ENCODE results near the gene PANX2. TPM values are rescaled to one million over a fixed set of nuclear protein-coding genes. Genes with fewer than 3 reads are reported as not detected.

PANX2 gene
- total RNA-seq, 1 experiment from 2014 or later, result 0.58 TPM

GRCh38 chr22:50189184-50189848 is 18.8 kb downstream of the PANX2 start:
- H3K27ac ChIP-seq, result no peak overlapping the region
- H3K9me3 ChIP-seq (replicated peaks), result no peaks in the 10 kb centered on the region
- H3K36me3 ChIP-seq, result peaks cover 47% of the 10 kb centered on the region
- H3K27me3 ChIP-seq (replicated peaks), result no peaks in the 10 kb centered on the region
- DNase-seq (ENCODE audit: low read depth in 1 of 2, low spot score in 2 of 2), result no peak
- peaks cover 44% of the 10 kb centered on the region for H3K4me1 ChIP-seq (replicated peaks)
- H3K4me3 ChIP-seq, result no peak overlapping the region

- H3K9me3 ChIP-seq (replicated peaks), result no peaks in the 10 kb centered on the region
- H3K27me3 ChIP-seq (replicated peaks), result no peaks in the 10 kb centered on the region
- DNase-seq (ENCODE audit: low read depth in 1 of 2, low spot score in 2 of 2), result no peak
- H3K4me1 ChIP-seq (replicated peaks), result peaks cover 44% of the 10 kb centered on the region
- H3K36me3 ChIP-seq, result peaks cover 52% of the 10 kb centered on the region
- peak overlapping the region; percentile 61 for H3K27ac ChIP-seq
- H3K4me3 ChIP-seq, result peak overlapping the region; percentile 42
Observed at GRCh38 chr22:50189849-50190181, 19.3 kb downstream of the PANX2 start.

GRCh38 chr22:50190182-50190940 is 19.8 kb downstream of the PANX2 start:
- peaks cover 55% of the 10 kb centered on the region for H3K36me3 ChIP-seq
- DNase-seq (ENCODE audit: low read depth in 1 of 2, low spot score in 2 of 2), result peak; percentile 86 to 88
- H3K9me3 ChIP-seq (replicated peaks), result no peaks in the 10 kb centered on the region
- H3K4me1 ChIP-seq (replicated peaks), result peaks cover 40% of the 10 kb centered on the region
- peak overlapping the region; percentile 61 for H3K27ac ChIP-seq
- peak overlapping the region; percentile 42 for H3K4me3 ChIP-seq
- no peaks in the 10 kb centered on the region for H3K27me3 ChIP-seq (replicated peaks)

- Histone ChIP-seq H3K27me3 (replicated peaks) (no peaks in the 10 kb centered on the region), H3K36me3 (peaks cover 59% of the 10 kb centered on the region), H3K4me3 (peak overlapping the region; percentile 42), H3K4me1 (replicated peaks) (peaks cover 38% of the 10 kb centered on the region), H3K9me3 (replicated peaks) (no peaks in the 10 kb centered on the region), H3K27ac (peak overlapping the region; percentile 61)
- no peak for DNase-seq (ENCODE audit: low read depth in 1 of 2, low spot score in 2 of 2)
Observed at GRCh38 chr22:50190941-50191741, 20.6 kb downstream of the PANX2 start.

- Histone ChIP-seq H3K9me3 (replicated peaks) (no peaks in the 10 kb centered on the region), H3K36me3 (peaks cover 65% of the 10 kb centered on the region), H3K4me3 (no peak overlapping the region), H3K27ac (no peak overlapping the region), H3K27me3 (replicated peaks) (no peaks in the 10 kb centered on the region), H3K4me1 (replicated peaks) (peaks cover 27% of the 10 kb centered on the region)
- DNase-seq (ENCODE audit: low read depth in 1 of 2, low spot score in 2 of 2), result no peak
Observed at GRCh38 chr22:50192436-50193204, 22.1 kb downstream of the PANX2 start.

GRCh38 chr22:50193621-50194020 is 23.1 kb downstream of the PANX2 start:
- Histone ChIP-seq H3K36me3 (peaks cover 68% of the 10 kb centered on the region), H3K4me1 (replicated peaks) (peaks cover 27% of the 10 kb centered on the region), H3K27me3 (replicated peaks) (no peaks in the 10 kb centered on the region), H3K4me3 (no peak overlapping the region), H3K9me3 (replicated peaks) (no peaks in the 10 kb centered on the region), H3K27ac (no peak overlapping the region)
- DNase-seq (ENCODE audit: low read depth in 1 of 2, low spot score in 2 of 2), result no peak

DNA sequence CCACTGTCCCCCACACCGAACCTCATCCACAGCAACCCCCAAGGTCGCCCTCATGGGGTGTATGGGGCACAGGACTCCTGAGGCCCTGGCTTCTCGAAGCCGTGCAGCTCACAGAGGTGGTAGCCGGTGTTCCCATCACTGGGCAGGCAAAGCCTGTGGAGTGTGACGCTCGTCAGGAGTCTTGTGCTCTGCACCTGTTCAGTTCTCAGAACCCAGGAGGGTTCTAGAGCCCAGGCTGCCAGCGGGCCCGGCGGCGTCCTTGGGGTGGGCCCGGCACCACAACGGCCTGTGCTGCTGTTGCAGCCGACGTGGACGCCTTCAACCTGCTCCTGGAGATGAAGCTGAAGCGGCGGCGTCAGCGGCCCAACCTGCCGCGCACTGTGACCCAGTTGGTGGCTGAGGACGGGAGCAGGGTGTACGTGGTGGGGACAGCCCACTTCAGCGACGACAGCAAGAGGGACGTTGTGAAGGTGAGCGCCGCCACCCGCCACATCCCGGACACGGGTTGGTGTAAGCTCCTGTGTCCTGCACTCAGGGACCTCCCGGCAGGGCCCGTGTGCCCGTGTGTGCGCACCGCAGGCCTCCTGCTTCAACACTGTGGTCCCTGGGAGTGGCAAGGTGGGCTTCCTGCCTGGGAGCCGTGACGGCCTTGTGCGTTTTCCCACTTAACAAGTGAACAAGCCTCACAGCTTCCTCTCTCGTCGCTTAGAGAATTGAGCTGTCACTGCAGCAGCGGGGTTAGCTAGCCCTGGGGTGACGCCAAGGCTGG is 23.7 kb downstream of the PANX2 start:
- Histone ChIP-seq H3K9me3 (replicated peaks) (no peaks in the 10 kb centered on the region), H3K27ac (no peak overlapping the region), H3K36me3 (peaks cover 66% of the 10 kb centered on the region), H3K4me1 (replicated peaks) (peaks cover 25% of the 10 kb centered on the region), H3K4me3 (no peak overlapping the region), H3K27me3 (replicated peaks) (no peaks in the 10 kb centered on the region)
- DNase-seq (ENCODE audit: low read depth in 1 of 2, low spot score in 2 of 2), result no peak

- Histone ChIP-seq H3K4me3 (no peak overlapping the region), H3K9me3 (replicated peaks) (no peaks in the 10 kb centered on the region; the same call in 1 of the 2 replicates), H3K4me1 (replicated peaks) (peaks cover 12% of the 10 kb centered on the region), H3K27ac (no peak overlapping the region), H3K27me3 (replicated peaks) (no peaks in the 10 kb centered on the region), H3K36me3 (peaks cover 68% of the 10 kb centered on the region)
- no peak for DNase-seq (ENCODE audit: low read depth in 1 of 2, low spot score in 2 of 2)
Observed at GRCh38 chr22:50196256-50196655, 25.7 kb downstream of the PANX2 start.

- Histone ChIP-seq H3K9me3 (replicated peaks) (no peaks in the 10 kb centered on the region; the same call in 1 of the 2 replicates), H3K27ac (no peak overlapping the region), H3K4me3 (no peak overlapping the region), H3K36me3 (peaks cover 62% of the 10 kb centered on the region), H3K4me1 (replicated peaks) (peaks cover 17% of the 10 kb centered on the region), H3K27me3 (replicated peaks) (no peaks in the 10 kb centered on the region)
- no peak for DNase-seq (ENCODE audit: low read depth in 1 of 2, low spot score in 2 of 2)
Observed at GRCh38 chr22:50197000-50197800, 26.7 kb downstream of the PANX2 start.

- Histone ChIP-seq H3K27me3 (replicated peaks) (no peaks in the 10 kb centered on the region), H3K4me1 (replicated peaks) (peaks cover 19% of the 10 kb centered on the region), H3K27ac (no peak overlapping the region), H3K4me3 (no peak overlapping the region), H3K9me3 (replicated peaks) (no peaks in the 10 kb centered on the region; the same call in 1 of the 2 replicates), H3K36me3 (peaks cover 61% of the 10 kb centered on the region)
- no peak for DNase-seq (ENCODE audit: low read depth in 1 of 2, low spot score in 2 of 2)
Observed at GRCh38 chr22:50197856-50198623, 27.5 kb downstream of the PANX2 start.

DNA sequence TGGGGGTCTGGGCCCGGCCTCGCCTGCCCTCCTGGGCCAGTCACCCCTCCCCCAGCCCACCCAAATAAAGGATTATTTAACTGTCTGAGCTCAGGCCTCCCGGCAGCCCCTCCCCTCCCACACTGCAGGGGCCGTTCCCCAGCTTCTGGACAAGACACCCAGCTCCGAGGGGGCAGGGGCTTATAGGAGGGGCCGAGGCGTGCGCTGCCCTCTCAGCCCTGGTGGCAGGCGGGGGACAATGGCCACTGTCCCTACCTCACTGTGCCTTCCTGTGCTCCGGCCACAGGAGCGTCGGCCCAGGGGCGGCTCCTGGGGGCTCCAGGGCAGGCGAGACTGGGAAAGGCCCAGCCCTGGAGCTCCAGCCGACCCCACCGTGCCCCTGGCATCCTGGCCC is 28.1 kb downstream of the PANX2 start:
- H3K27ac ChIP-seq, result no peak overlapping the region
- H3K27me3 ChIP-seq (replicated peaks), result no peaks in the 10 kb centered on the region
- peaks cover 61% of the 10 kb centered on the region for H3K36me3 ChIP-seq
- H3K9me3 ChIP-seq (replicated peaks), result peaks cover 5% of the 10 kb centered on the region; the same call in 1 of the 2 replicates
- H3K4me3 ChIP-seq, result no peak overlapping the region
- DNase-seq (ENCODE audit: low read depth in 1 of 2, low spot score in 2 of 2), result no peak
- H3K4me1 ChIP-seq (replicated peaks), result peaks cover 19% of the 10 kb centered on the region
